CD4-positive, CD25-positive, alpha-beta regulatory T cell (primary cell): ENCODE measurements around the gene TTLL1. TPM values are rescaled to one million over a fixed set of nuclear protein-coding genes. Genes with fewer than 3 reads are reported as not detected.
A peak's percentile ranks its signal among the peaks of the same experiment; 100 is the strongest.
"Not testable (repeated sequence)": the region's sequence is repeated elsewhere in the genome, so short reads cannot be mapped to it uniquely, and the experiment has no call there.

Experiments used
- ATAC-seq, 2 donors: fragments of 150-1000 bp; cut with Tn5 transposase; one replicate each; pipeline ENCODE4 v1.10.0; 2021; ENCODE audit warnings: low read depth in 2 of 2, moderate number of reproducible peaks in 2 of 2, moderate library complexity in 1 of 2
- DNase-seq, 3 donors: peaks; one replicate each; pipeline versions ENCODE4 v3.0.0 to v3.0.0-alpha.2; 2012 to 2022; ENCODE audit warnings: mixed read lengths in 1 of 3
- H3K27ac ChIP-seq: one replicate; pipeline ENCODE4 v1.7.0; 2013; ENCODE audit warnings: mild to moderate bottlenecking, low read length; ENCODE audit not compliant: insufficient read depth, poor library complexity, severe bottlenecking
- H3K27me3 ChIP-seq: one replicate; pipeline ENCODE4 v1.7.0; 2013; ENCODE audit warnings: low read length; ENCODE audit not compliant: control insufficient read depth, insufficient read depth
- H3K36me3 ChIP-seq: one replicate; pipeline ENCODE4 v1.7.0; 2013; ENCODE audit warnings: mild to moderate bottlenecking, low read length, moderate library complexity; ENCODE audit not compliant: control insufficient read depth, insufficient read depth
- H3K4me1 ChIP-seq: 2 replicates; pipeline ENCODE4 v1.7.0; 2013; ENCODE audit warnings: mild to moderate bottlenecking, low read length; ENCODE audit not compliant: insufficient read depth, control insufficient read depth, poor library complexity, severe bottlenecking
- H3K4me3 ChIP-seq: one replicate; pipeline ENCODE4 v1.7.0; 2013; ENCODE audit warnings: low read depth, mild to moderate bottlenecking, low read length, moderate library complexity
- H3K9me3 ChIP-seq, 2 experiments: 1 replicate in 1 of 2; 2 replicates in 1 of 2; pipeline ENCODE4 v1.7.0; 2013; ENCODE audit warnings: low read length in 2 of 2, mild to moderate bottlenecking in 1 of 2, moderate library complexity in 1 of 2; ENCODE audit not compliant: control insufficient read depth in 2 of 2
- H3K27ac Mint-ChIP-seq, 3 donors: one replicate each; pipeline ENCODE4 v1.8.0; 2020 to 2022; ENCODE audit warnings: mild to moderate bottlenecking in 3 of 3, mixed read lengths in 3 of 3, moderate library complexity in 2 of 3
- H3K27me3 Mint-ChIP-seq: one replicate; pipeline ENCODE4 v1.8.0; 2022; ENCODE audit warnings: mild to moderate bottlenecking, mixed read lengths
- H3K36me3 Mint-ChIP-seq: one replicate; pipeline ENCODE4 v1.8.0; 2020; ENCODE audit warnings: mixed read lengths
- H3K4me1 Mint-ChIP-seq, 4 donors: one replicate each; pipeline ENCODE4 v1.8.0; 2020 to 2022; ENCODE audit warnings: mixed read lengths in 4 of 4, mild to moderate bottlenecking in 1 of 4
- H3K4me3 Mint-ChIP-seq, 4 donors: one replicate each; pipeline ENCODE4 v1.8.0; 2020 to 2022; ENCODE audit warnings: mild to moderate bottlenecking in 4 of 4, mixed read lengths in 4 of 4, moderate library complexity in 3 of 4
- H3K9me3 Mint-ChIP-seq, 7 donors: one replicate each; pipeline ENCODE4 v1.8.0; 2020 to 2022; ENCODE audit warnings: mixed read lengths in 7 of 7, mild to moderate bottlenecking in 3 of 7, moderate library complexity in 2 of 7
- polyA plus RNA-seq, 4 donors: library from polyadenylated mRNA; unstranded; fragments of 300-500 nt; fragmentation: Illumina TruSeq; gene quantifications; one replicate each; pipeline ENCODE4 v1.2.3, GENCODE V29; 2021
- total RNA-seq: library from RNA; stranded (reverse); gene quantifications from one replicate; pipeline ENCODE4 v1.2.3, GENCODE V29; 2022

The TTLL1 gene
- total and polyA plus RNA-seq, 5 donors from 2014 or later: 4.2 to 8.1 (median 7.9) TPM

GRCh38 chr22:43036282-43036829 lies 52.8 kb downstream of the TTLL1 start:
- H3K36me3 ChIP-seq: no peaks in the 10 kb centered on the region
- H3K4me3 Mint-ChIP-seq: no peak overlapping the region
- no peaks in the 10 kb centered on the region for H3K27me3 ChIP-seq
- no peaks in the 10 kb centered on the region for H3K4me1 ChIP-seq
- no peak for ATAC-seq
- DNase-seq: no peak
- H3K9me3 ChIP-seq: no peaks in the 10 kb centered on the region
- no peaks in the 10 kb centered on the region for H3K27me3 Mint-ChIP-seq
- peaks cover 0 to 1% (median 0%) of the 10 kb centered on the region in 7 donors for H3K9me3 Mint-ChIP-seq
- H3K4me1 Mint-ChIP-seq: peaks cover 0 to 6% (median 2%) of the 10 kb centered on the region in 4 donors
- H3K27ac ChIP-seq: no peak overlapping the region
- no peak overlapping the region for H3K4me3 ChIP-seq
- H3K36me3 Mint-ChIP-seq: no peaks in the 10 kb centered on the region
- H3K27ac Mint-ChIP-seq: no peak overlapping the region

GRCh38 chr22:43035250-43035649 lies 53.9 kb downstream of the TTLL1 start:
- H3K9me3 Mint-ChIP-seq: peaks cover 0 to 1% (median 0%) of the 10 kb centered on the region in 7 donors
- H3K4me3 ChIP-seq: no peak overlapping the region

DNA sequence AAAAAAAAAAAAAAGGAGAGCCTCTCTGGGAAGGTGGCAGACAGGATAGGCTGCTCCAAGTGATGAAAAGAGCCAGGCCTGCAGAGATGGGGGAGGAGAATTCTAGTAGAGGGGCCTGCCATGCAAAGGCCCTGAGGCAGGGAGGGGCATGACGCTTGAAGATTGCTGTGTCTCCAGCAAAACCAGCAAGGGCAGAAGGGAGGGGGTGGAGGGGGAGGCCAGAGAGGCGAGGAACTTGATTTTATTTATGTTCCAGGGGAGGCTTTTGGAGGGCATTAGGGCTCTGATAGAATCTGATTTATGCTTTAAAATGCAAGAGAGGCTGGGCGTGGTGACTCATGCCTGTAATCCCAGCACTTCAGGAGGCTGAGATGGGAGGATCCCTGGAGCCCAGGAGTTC lies 57.6 kb downstream of the TTLL1 start:
- Histone ChIP-seq H3K27ac (no peak overlapping the region), H3K9me3 (no peaks in the 10 kb centered on the region), H3K27me3 (no peaks in the 10 kb centered on the region), H3K4me1 (no peaks in the 10 kb centered on the region), H3K4me3 (no peak overlapping the region), H3K36me3 (no peaks in the 10 kb centered on the region)
- H3K36me3 Mint-ChIP-seq: no peaks in the 10 kb centered on the region
- peaks cover 0 to 1% (median 0%) of the 10 kb centered on the region in 7 donors for H3K9me3 Mint-ChIP-seq
- peaks cover 1 to 8% (median 3%) of the 10 kb centered on the region in 4 donors for H3K4me1 Mint-ChIP-seq
- no peak for ATAC-seq
- H3K27me3 Mint-ChIP-seq: no peaks in the 10 kb centered on the region
- H3K4me3 Mint-ChIP-seq: peak overlapping the region in 1 of 4 donors; percentile 27
- no peak overlapping the region for H3K27ac Mint-ChIP-seq
- DNase-seq: no peak

More at GRCh38 chr22:43035250-43035649, 53.9 kb downstream of the TTLL1 start:
- H3K36me3 Mint-ChIP-seq: no peaks in the 10 kb centered on the region
- H3K27me3 Mint-ChIP-seq: no peaks in the 10 kb centered on the region
- H3K4me3 Mint-ChIP-seq: no peak overlapping the region
- no peak for ATAC-seq
- H3K27ac Mint-ChIP-seq: no peak overlapping the region
- no peak for DNase-seq
- Histone ChIP-seq H3K36me3 (no peaks in the 10 kb centered on the region), H3K9me3 (no peaks in the 10 kb centered on the region), H3K27me3 (no peaks in the 10 kb centered on the region), H3K27ac (no peak overlapping the region), H3K4me1 (no peaks in the 10 kb centered on the region)
- H3K4me1 Mint-ChIP-seq: peaks cover 0 to 6% (median 3%) of the 10 kb centered on the region in 4 donors

DNA sequence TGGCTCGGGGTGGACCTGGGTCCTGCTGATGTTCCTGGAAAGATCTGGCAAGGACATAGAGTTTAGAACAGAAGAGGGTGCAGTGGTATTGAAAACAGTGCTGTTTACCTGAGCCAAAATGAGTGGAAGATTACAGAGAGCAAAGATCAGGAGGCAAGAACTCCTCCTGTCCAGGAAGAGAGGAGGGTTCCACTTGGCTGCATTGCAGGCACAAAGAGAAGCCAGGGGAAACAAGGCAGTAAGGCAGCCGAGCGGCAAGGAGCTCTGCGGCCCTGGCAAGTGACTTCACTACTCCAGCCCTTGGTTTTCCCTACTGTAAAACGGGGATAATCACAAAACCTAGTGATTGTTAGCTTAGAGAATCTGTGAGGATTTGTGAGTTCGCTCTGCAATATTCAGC lies 70.6 kb downstream of the TTLL1 start:
- Histone ChIP-seq H3K36me3 (no peaks in the 10 kb centered on the region), H3K27me3 (no peaks in the 10 kb centered on the region), H3K4me1 (peaks cover 16% of the 10 kb centered on the region), H3K4me3 (no peak overlapping the region), H3K27ac (no peak overlapping the region), H3K9me3 (no peaks in the 10 kb centered on the region)
- ATAC-seq (no peak), DNase-seq (no peak)
- no peak overlapping the region for H3K4me3 Mint-ChIP-seq
- no peak overlapping the region for H3K27ac Mint-ChIP-seq
- H3K4me1 Mint-ChIP-seq: peaks cover 0 to 32% (median 22%) of the 10 kb centered on the region in 4 donors
- no peaks in the 10 kb centered on the region for H3K9me3 Mint-ChIP-seq
- H3K27me3 Mint-ChIP-seq: no peaks in the 10 kb centered on the region
- H3K36me3 Mint-ChIP-seq: peaks cover 6% of the 10 kb centered on the region

GRCh38 chr22:43017525-43018460 lies 71.4 kb downstream of the TTLL1 start:
- Histone ChIP-seq H3K27ac (no peak overlapping the region), H3K27me3 (no peaks in the 10 kb centered on the region), H3K4me1 (peaks cover 22% of the 10 kb centered on the region), H3K4me3 (no peak overlapping the region), H3K9me3 (no peaks in the 10 kb centered on the region), H3K36me3 (no peaks in the 10 kb centered on the region)
- H3K4me3 Mint-ChIP-seq: peak overlapping the region; percentile 56 to 90 (median 73)
- H3K4me1 Mint-ChIP-seq: peaks cover 5 to 37% (median 27%) of the 10 kb centered on the region in 4 donors
- ATAC-seq (no peak), DNase-seq (no peak)
- no peaks in the 10 kb centered on the region for H3K9me3 Mint-ChIP-seq
- H3K27me3 Mint-ChIP-seq: no peaks in the 10 kb centered on the region
- peaks cover 6% of the 10 kb centered on the region for H3K36me3 Mint-ChIP-seq
- H3K27ac Mint-ChIP-seq: peak overlapping the region in 2 of 3 donors; percentile 49 to 69

GRCh38 chr22:43016150-43016549 lies 73.0 kb downstream of the TTLL1 start:
- DNase-seq, H3K36me3 Mint-ChIP-seq, H3K9me3 ChIP-seq, H3K27me3 ChIP-seq, H3K9me3 Mint-ChIP-seq, H3K36me3 ChIP-seq, ATAC-seq, H3K27me3 Mint-ChIP-seq, H3K4me3 ChIP-seq: not testable (repeated sequence)
- H3K4me3 Mint-ChIP-seq: peak overlapping the region; percentile 93 to 98 (median 98)
- Histone ChIP-seq H3K4me1 (peaks cover 22% of the 10 kb centered on the region), H3K27ac (peak overlapping the region; percentile 74)
- H3K27ac Mint-ChIP-seq: peak overlapping the region in 1 of 3 donors; percentile 95
- peaks cover 9 to 52% (median 38%) of the 10 kb centered on the region in 4 donors for H3K4me1 Mint-ChIP-seq

- peaks cover 12 to 56% (median 41%) of the 10 kb centered on the region in 4 donors for H3K4me1 Mint-ChIP-seq
- no peaks in the 10 kb centered on the region for H3K36me3 ChIP-seq
- H3K27ac Mint-ChIP-seq: peak overlapping the region; percentile 95 to 98 (median 97)
- no peak for ATAC-seq
- no peaks in the 10 kb centered on the region for H3K27me3 Mint-ChIP-seq
- no peaks in the 10 kb centered on the region for H3K9me3 ChIP-seq
- no peak for DNase-seq
- H3K36me3 Mint-ChIP-seq: peaks cover 6% of the 10 kb centered on the region
- peak overlapping the region; percentile 84 for H3K4me3 ChIP-seq
- peaks cover 25% of the 10 kb centered on the region for H3K4me1 ChIP-seq
- no peaks in the 10 kb centered on the region for H3K9me3 Mint-ChIP-seq
- peak overlapping the region; percentile 74 for H3K27ac ChIP-seq
- H3K4me3 Mint-ChIP-seq: peak overlapping the region; percentile 93 to 98 (median 98)
- no peaks in the 10 kb centered on the region for H3K27me3 ChIP-seq
These were observed 73.5 kb downstream of the TTLL1 start for GRCh38 chr22:43015677-43016042.
